Upper lobe of left lung (tissue), 4 donors: ENCODE results near the gene PXDN.

ENCODE experiments used
- EP300 ChIP-seq, 4 donors: sonication (generic); formaldehyde crosslinking; IDR thresholded peaks; one replicate each; pipeline ENCODE4 v1.5.1; 2017; ENCODE audit warnings: antibody characterized with exemption in 4 of 4, control low read depth in 2 of 4
- TF ChIP-seq, protein P1 (sequence below), 6 experiments: fragments of 450-650 bp in 4 of 6; fragments of 200-600 bp in 2 of 6; sonication (generic) in 2 of 6; IDR thresholded peaks; one replicate each; pipeline ENCODE4 v1.5.1; 2016 to 2019; ENCODE audit warnings: antibody characterized with exemption in 6 of 6

DNA sequence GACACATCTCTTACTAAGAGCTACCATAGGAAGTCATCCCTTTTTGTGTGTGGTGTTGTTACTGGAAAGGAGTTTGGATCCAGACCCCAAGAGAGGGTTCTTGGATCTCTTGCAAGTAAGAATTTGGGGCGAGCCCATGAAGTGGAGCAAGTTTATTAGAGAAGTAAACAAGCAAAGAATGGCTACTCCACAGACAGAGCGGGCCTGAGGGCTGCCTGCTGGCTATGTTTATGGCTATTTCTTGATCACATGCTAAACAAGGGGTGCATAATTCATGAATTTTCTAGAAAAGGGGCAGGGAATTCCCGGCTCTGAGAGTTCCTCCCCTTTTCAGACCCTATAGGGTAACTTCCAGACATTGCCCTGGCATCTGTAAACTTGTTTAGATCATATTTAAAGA, 30.6 kb upstream of the PXDN start:
- TF ChIP-seq, protein P1, sequence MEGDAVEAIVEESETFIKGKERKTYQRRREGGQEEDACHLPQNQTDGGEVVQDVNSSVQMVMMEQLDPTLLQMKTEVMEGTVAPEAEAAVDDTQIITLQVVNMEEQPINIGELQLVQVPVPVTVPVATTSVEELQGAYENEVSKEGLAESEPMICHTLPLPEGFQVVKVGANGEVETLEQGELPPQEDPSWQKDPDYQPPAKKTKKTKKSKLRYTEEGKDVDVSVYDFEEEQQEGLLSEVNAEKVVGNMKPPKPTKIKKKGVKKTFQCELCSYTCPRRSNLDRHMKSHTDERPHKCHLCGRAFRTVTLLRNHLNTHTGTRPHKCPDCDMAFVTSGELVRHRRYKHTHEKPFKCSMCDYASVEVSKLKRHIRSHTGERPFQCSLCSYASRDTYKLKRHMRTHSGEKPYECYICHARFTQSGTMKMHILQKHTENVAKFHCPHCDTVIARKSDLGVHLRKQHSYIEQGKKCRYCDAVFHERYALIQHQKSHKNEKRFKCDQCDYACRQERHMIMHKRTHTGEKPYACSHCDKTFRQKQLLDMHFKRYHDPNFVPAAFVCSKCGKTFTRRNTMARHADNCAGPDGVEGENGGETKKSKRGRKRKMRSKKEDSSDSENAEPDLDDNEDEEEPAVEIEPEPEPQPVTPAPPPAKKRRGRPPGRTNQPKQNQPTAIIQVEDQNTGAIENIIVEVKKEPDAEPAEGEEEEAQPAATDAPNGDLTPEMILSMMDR (IDR thresholded peaks at IDR 0.05) = no peak
- TF ChIP-seq EP300 (IDR thresholded peaks at IDR 0.05) = no peak
